Measurements from ENCODE around the gene KANK3.
"Not testable (repeated sequence)": the region's sequence is repeated elsewhere in the genome, so short reads cannot be mapped to it uniquely, and the experiment has no call there.

- not testable (repeated sequence) for TF ChIP-seq CTCF (IDR thresholded peaks at IDR 0.05; ENCODE audit: control extremely low read depth in 1 of 3, insufficient read depth in 1 of 3, low read depth in 1 of 3, low read length in 3 of 3); POLR2AphosphoS5 (IDR thresholded peaks at IDR 0.05; ENCODE audit: low read depth, low read length); ATF3 (IDR thresholded peaks at IDR 0.05; ENCODE audit: insufficient read depth, low read depth, low read length); ZNF274 (IDR thresholded peaks at IDR 0.05; ENCODE audit: borderline replicate concordance, extremely low read depth, low read length); KDM1A (IDR thresholded peaks at IDR 0.05; ENCODE audit: borderline replicate concordance, low read length); TBP (IDR thresholded peaks at IDR 0.05; ENCODE audit: low read depth, low read length); POLR2A (IDR thresholded peaks at IDR 0.05; ENCODE audit: control extremely low read depth in 1 of 2, low read depth in 2 of 2, low read length in 2 of 2); JUND (IDR thresholded peaks at IDR 0.05; ENCODE audit: low read length); GABPA (IDR thresholded peaks at IDR 0.05; ENCODE audit: borderline replicate concordance, insufficient read depth, low read length); SP4 (IDR thresholded peaks at IDR 0.05; ENCODE audit: low read length); USF2 (IDR thresholded peaks at IDR 0.05; ENCODE audit: low read length)
These were observed 66.6 kb downstream of the KANK3 start for GRCh38 chr19:8276508-8276907.
